ENCODE results near the gene IQCB1.

IQCB1 gene

GRCh38 chr3:121739902-121740301 lies 95.0 kb downstream of the IQCB1 start:
- DNase-seq, result no peak

GRCh38 chr3:121737644-121738043 lies 97.2 kb downstream of the IQCB1 start:
- no peak for DNase-seq

GRCh38 chr3:121736112-121736511 lies 98.7 kb downstream of the IQCB1 start:
- DNase-seq, result no peak

- DNase-seq, result no peak
Observed at GRCh38 chr3:121735047-121735696, 99.7 kb downstream of the IQCB1 start.

- DNase-seq, result no peak
Observed at GRCh38 chr3:121730940-121731687, 103.7 kb downstream of the IQCB1 start.

- DNase-seq, result no peak
Observed at GRCh38 chr3:121724130-121724529, 110.7 kb downstream of the IQCB1 start.

GRCh38 chr3:121723485-121723884 lies 111.4 kb downstream of the IQCB1 start:
- no peak for DNase-seq

GRCh38 chr3:121722411-121722810 lies 112.4 kb downstream of the IQCB1 start:
- no peak for DNase-seq

- no peak for DNase-seq
Observed at GRCh38 chr3:121720163-121720562, 114.7 kb downstream of the IQCB1 start.

Data from 8988T (cell line).